HL-60 (cell line): ENCODE measurements around the gene PLEKHD1.
A peak's percentile ranks its signal among the peaks of the same experiment; 100 is the strongest.

ENCODE experiments used
- DNase-seq, 2 experiments: peaks; one replicate each; pipeline ENCODE4 v3.0.0-alpha.2; 2010 to 2020; ENCODE audit warnings: low read depth in 1 of 2, low spot score in 1 of 2
- H3K27ac ChIP-seq: fragments of 250-450 bp; sonication (Bioruptor Pico); replicated peaks from 2 replicates; pipeline ENCODE4 v1.5.1; 2020; ENCODE audit warnings: mild to moderate bottlenecking, moderate library complexity
- H3K27me3 ChIP-seq: fragments of 250-450 bp; sonication (Bioruptor Pico); 2 replicates; pipeline ENCODE4 v1.5.1; 2021; ENCODE audit warnings: mild to moderate bottlenecking, moderate library complexity; ENCODE audit not compliant: insufficient read depth, poor library complexity, severe bottlenecking
- H3K4me3 ChIP-seq: replicated peaks from 2 replicates; pipeline ENCODE4 v1.5.1; 2011; ENCODE audit warnings: mild to moderate bottlenecking, control low read depth, low read length; ENCODE audit not compliant: insufficient read depth
- GABPA ChIP-seq: IDR thresholded peaks from 2 replicates; pipeline ENCODE4 v1.6.1; 2012; ENCODE audit warnings: low read depth
- POLR2AphosphoS5 ChIP-seq: IDR thresholded peaks from 2 replicates; pipeline ENCODE4 v1.6.1; 2012; ENCODE audit warnings: low read depth
- SPI1 ChIP-seq: IDR thresholded peaks from 2 replicates; pipeline ENCODE4 v1.6.1; 2012; ENCODE audit warnings: low read depth, mild to moderate bottlenecking, borderline replicate concordance
- TF ChIP-seq, protein P1 (sequence below): IDR thresholded peaks from one replicate; pipeline ENCODE4 v1.5.1; 2011; ENCODE audit warnings: low read length, control low read depth, inconsistent platforms; ENCODE audit not compliant: insufficient read depth
- TF ChIP-seq, protein P2 (sequence below): IDR thresholded peaks from 2 replicates; pipeline ENCODE4 v1.6.1; 2012; ENCODE audit warnings: low read depth; ENCODE audit not compliant: insufficient replicate concordance

PLEKHD1 gene

DNA sequence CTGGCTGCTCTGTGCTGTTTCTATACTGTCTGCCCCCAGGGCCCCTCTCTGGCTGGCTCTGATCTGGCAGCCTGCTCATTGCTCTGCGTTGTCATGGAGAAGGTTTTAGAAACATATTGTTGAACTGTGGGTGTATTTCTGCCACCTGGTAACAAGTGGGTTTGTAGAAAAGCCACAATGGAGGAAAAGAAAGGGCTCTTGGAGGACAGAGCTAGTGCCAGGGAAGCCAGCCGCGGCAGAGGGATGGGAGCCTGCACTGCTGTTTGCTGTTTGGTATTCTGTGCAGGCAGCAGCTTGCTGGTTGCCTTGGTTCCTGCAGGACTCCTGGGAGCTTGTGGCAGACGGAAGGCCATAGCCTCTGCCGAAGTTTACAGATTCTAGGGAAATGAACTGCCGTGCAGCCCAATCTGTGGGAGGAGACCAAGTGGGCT, 75.1 kb downstream of the PLEKHD1 start:
- TF ChIP-seq, protein P1, sequence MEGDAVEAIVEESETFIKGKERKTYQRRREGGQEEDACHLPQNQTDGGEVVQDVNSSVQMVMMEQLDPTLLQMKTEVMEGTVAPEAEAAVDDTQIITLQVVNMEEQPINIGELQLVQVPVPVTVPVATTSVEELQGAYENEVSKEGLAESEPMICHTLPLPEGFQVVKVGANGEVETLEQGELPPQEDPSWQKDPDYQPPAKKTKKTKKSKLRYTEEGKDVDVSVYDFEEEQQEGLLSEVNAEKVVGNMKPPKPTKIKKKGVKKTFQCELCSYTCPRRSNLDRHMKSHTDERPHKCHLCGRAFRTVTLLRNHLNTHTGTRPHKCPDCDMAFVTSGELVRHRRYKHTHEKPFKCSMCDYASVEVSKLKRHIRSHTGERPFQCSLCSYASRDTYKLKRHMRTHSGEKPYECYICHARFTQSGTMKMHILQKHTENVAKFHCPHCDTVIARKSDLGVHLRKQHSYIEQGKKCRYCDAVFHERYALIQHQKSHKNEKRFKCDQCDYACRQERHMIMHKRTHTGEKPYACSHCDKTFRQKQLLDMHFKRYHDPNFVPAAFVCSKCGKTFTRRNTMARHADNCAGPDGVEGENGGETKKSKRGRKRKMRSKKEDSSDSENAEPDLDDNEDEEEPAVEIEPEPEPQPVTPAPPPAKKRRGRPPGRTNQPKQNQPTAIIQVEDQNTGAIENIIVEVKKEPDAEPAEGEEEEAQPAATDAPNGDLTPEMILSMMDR, result no peak
- TF ChIP-seq GABPA, result no peak
- no peaks in the 10 kb centered on the region for H3K27me3 ChIP-seq

DNA sequence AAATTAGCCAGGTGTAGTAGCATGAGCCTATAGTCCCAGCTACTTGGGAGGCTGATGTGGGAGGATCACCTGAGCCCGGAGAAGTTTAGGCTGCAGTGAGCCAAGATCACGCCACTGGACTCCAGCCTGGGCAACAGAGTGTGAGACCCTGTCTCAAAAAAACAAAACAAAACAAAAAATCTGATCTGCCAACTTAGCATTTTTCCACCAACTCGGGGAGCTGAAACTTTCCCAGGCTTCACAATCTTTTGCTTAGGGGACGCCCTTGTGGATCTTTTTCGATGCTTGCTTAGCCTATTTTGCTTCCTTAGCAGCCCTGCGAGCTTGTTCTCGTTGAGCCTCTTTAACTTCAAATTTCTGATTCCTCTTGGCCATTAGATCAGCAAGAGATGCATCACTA, 76.3 kb downstream of the PLEKHD1 start:
- DNase-seq, result no peak
- H3K27me3 ChIP-seq, result no peaks in the 10 kb centered on the region
- no peak overlapping the region for H3K4me3 ChIP-seq
- no peak overlapping the region for H3K27ac ChIP-seq
- TF ChIP-seq SPI1 (no peak), POLR2AphosphoS5 (no peak), GABPA (no peak)
- TF ChIP-seq, protein P1, result no peak
- TF ChIP-seq, protein P2, sequence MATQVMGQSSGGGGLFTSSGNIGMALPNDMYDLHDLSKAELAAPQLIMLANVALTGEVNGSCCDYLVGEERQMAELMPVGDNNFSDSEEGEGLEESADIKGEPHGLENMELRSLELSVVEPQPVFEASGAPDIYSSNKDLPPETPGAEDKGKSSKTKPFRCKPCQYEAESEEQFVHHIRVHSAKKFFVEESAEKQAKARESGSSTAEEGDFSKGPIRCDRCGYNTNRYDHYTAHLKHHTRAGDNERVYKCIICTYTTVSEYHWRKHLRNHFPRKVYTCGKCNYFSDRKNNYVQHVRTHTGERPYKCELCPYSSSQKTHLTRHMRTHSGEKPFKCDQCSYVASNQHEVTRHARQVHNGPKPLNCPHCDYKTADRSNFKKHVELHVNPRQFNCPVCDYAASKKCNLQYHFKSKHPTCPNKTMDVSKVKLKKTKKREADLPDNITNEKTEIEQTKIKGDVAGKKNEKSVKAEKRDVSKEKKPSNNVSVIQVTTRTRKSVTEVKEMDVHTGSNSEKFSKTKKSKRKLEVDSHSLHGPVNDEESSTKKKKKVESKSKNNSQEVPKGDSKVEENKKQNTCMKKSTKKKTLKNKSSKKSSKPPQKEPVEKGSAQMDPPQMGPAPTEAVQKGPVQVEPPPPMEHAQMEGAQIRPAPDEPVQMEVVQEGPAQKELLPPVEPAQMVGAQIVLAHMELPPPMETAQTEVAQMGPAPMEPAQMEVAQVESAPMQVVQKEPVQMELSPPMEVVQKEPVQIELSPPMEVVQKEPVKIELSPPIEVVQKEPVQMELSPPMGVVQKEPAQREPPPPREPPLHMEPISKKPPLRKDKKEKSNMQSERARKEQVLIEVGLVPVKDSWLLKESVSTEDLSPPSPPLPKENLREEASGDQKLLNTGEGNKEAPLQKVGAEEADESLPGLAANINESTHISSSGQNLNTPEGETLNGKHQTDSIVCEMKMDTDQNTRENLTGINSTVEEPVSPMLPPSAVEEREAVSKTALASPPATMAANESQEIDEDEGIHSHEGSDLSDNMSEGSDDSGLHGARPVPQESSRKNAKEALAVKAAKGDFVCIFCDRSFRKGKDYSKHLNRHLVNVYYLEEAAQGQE, result no peak

More for the DNA sequence above, 75.1 kb downstream of the PLEKHD1 start:
- no peak for DNase-seq
- Histone ChIP-seq H3K27ac (no peak overlapping the region), H3K4me3 (no peak overlapping the region)

DNA sequence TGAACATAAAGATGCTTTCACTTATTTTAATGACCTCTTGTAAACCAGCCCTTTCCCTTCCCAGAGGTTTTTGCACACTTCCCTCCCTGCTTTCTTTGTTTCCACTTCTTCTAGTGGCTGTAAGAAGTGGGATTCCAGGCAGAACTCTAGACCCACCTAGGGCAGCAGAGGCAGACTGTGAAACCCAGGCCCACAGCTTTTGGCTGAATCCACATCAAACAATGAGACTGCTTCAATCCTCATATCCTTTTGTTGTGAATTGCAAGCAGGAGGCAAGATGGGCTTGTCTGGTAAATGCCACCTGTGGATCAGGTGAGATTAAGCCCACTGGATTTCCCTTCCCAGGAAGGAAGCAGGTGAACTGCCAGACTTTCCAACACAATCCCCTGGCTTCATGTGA, 77.4 kb downstream of the PLEKHD1 start:
- Histone ChIP-seq H3K4me3 (no peak overlapping the region), H3K27me3 (no peaks in the 10 kb centered on the region), H3K27ac (no peak overlapping the region)
- no peak for DNase-seq
- no peak for TF ChIP-seq GABPA
- TF ChIP-seq, protein P2, result no peak
- TF ChIP-seq, protein P1, result no peak
- TF ChIP-seq POLR2AphosphoS5, result no peak
- no peak for TF ChIP-seq SPI1

DNA sequence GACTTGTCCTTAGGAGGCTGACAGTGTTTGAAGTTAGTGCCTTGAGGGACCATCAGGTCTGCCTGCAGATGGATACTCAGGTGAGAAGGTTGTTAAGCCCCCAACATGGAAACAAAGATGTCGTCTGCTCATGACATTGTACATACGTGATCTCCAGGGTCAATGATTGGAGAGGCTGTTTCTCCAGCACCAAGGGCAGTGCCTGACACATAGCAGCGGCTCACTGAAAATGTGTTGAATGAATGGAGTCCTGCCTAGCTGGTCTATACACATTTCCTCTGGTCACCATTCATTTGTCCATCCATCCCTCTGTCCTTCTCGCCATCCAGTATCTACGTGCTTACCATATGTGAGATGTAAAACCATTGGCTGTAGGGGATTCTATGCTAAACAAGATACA, 83.0 kb downstream of the PLEKHD1 start:
- DNase-seq, result no peak
- Histone ChIP-seq H3K27ac (no peak overlapping the region), H3K4me3 (no peak overlapping the region), H3K27me3 (peaks cover 9% of the 10 kb centered on the region)
- TF ChIP-seq, protein P2, result peak; percentile 58
- TF ChIP-seq, protein P1, result no peak
- no peak for TF ChIP-seq POLR2AphosphoS5
- TF ChIP-seq GABPA, result no peak
- TF ChIP-seq SPI1, result no peak
